ENCODE results near the gene CT45A3. TPM values are rescaled to one million over a fixed set of nuclear protein-coding genes. Genes with fewer than 3 reads are reported as not detected.

CT45A3 gene, protein sequence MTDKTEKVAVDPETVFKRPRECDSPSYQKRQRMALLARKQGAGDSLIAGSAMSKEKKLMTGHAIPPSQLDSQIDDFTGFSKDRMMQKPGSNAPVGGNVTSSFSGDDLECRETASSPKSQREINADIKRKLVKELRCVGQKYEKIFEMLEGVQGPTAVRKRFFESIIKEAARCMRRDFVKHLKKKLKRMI
- total RNA-seq = not detected

DNA sequence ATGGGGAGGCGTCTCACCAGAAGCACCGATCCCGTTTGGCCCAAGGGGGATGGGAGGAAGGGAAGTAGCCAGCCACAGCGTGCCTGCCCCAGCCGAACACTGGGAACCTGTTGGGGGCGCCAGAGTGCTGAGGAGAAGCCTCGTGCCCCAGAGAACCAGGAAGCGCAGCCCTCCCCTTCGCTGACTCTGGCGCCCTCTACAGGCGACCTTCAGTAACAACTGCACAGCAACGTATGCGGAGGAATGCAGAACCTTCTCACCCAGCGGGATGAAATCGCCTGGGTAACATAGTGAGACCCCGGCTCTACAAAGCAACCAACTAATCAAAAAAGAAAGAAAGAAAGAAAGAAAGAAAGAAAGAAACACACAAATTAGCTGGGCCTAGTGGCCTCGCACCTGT is at the start of gene CT45A3:
Gene CT45A3, minus strand, starts transcription at position 101 of the 400 bp plus-strand sequence. CDS start 3,747 bp downstream, outside the sequence.

DNA sequence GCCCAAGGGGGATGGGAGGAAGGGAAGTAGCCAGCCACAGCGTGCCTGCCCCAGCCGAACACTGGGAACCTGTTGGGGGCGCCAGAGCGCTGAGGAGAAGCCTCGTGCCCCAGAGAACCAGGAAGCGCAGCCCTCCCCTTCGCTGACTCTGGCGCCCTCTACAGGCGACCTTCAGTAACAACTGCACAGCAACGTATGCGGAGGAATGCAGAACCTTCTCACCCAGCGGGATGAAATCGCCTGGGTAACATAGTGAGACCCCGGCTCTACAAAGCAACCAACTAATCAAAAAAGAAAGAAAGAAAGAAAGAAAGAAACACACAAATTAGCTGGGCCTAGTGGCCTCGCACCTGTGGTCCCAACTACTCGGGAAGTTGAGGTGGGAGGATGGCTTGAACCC is 34.7 kb upstream of the CT45A3 start, which contains the start of gene CT45A6:
Gene CT45A6, minus strand, starts transcription at position 101 of the 400 bp plus-strand sequence. CDS start 3,794 bp downstream, outside the sequence.

DNA sequence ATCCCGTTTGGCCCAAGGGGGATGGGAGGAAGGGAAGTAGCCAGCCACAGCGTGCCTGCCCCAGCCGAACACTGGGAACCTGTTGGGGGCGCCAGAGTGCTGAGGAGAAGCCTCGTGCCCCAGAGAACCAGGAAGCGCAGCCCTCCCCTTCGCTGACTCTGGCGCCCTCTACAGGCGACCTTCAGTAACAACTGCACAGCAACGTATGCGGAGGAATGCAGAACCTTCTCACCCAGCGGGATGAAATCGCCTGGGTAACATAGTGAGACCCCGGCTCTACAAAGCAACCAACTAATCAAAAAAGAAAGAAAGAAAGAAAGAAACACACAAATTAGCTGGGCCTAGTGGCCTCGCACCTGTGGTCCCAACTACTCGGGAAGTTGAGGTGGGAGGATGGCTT is 17.4 kb upstream of the CT45A3 start, which contains the start of gene CT45A5:
Gene CT45A5, minus strand, starts transcription at position 101 of the 400 bp plus-strand sequence. CDS start 3,774 bp downstream, outside the sequence.

DNA sequence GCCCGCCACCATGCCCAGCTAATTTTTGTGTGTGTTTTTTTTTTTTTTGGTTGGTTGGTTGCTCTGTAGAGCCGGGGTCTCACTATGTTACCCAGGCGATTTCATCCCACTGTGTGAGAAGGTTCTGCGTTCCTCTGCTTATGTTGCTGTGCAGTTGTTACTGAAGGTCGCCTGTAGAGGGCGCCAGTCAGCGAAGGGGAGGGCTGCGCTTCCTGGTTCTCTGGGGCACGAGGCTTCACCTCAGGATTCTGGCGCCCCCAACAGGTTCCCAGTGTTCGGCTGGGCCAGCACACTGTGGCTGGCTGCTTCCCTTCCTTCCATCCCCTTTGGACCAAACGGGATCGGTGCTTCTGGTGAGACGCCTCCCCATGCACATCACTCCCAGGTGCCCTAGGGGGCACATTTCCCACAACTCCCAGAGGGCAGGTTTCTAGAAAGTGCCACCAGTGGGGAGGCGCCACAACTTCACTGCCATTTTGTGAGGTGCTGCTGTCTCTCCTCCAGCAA is 54.8 kb downstream of the CT45A3 start, which contains the start of gene CT45A1:
Gene CT45A1, plus strand, starts transcription at position 457 of the 507 bp plus-strand sequence. CDS start 5,302 bp downstream, outside the sequence.

Other genes starting within 250 kb of the CT45A3 start
- 10 to 100 TPM; 31.0 to 32.8 TPM for gene INTS6L, start 247.5 kb downstream of the CT45A3 start, total RNA-seq
- gene CT45A1, start 54.6 kb downstream of the CT45A3 start, total RNA-seq = not detected
- not detected for gene CT45A5, start 17.3 kb upstream of the CT45A3 start, total RNA-seq
- not detected for gene CT45A6, start 34.6 kb upstream of the CT45A3 start, total RNA-seq
- gene CT45A2, start 51.8 kb upstream of the CT45A3 start, total RNA-seq = not detected
- gene CT45A7, start 69.1 kb upstream of the CT45A3 start, total RNA-seq = not detected
- gene CT45A8, start 86.3 kb upstream of the CT45A3 start, total RNA-seq = not detected
- not detected for gene CT45A9, start 103.6 kb upstream of the CT45A3 start, total RNA-seq
- gene CT45A10, start 125.3 kb upstream of the CT45A3 start, total RNA-seq = not detected
- not detected for gene SAGE1, start 125.5 kb upstream of the CT45A3 start, total RNA-seq
- 10 to 100 TPM; 22.1 TPM for gene MMGT1, start 205.8 kb upstream of the CT45A3 start, total RNA-seq
- 10 to 100 TPM; 15.7 to 16.1 TPM for gene SLC9A6, start 217.2 kb upstream of the CT45A3 start, total RNA-seq